Keratinocyte (primary cell): ENCODE data around the gene SMYD3. TPM values are rescaled to one million over a fixed set of nuclear protein-coding genes. Genes with fewer than 3 reads are reported as not detected.

Experiments used
- DNase-seq: peaks from one replicate; pipeline ENCODE4 v3.0.0-alpha.2; 2011; ENCODE audit warnings: low read depth, missing footprints, low spot score
- FAIRE-seq: peaks from 2 replicates; lab custom pipeline; 2011; peaks lifted over from hg19 to GRCh38; lab: Jason Lieb, UNC
- H2AFZ ChIP-seq: 2 replicates; pipeline ENCODE4 v1.6.0; 2012; ENCODE audit warnings: low read length, control low read depth, inconsistent platforms; ENCODE audit not compliant: control insufficient read depth
- H3K27ac ChIP-seq: 2 replicates; pipeline ENCODE4 v1.5.1; 2011; ENCODE audit warnings: low read length; ENCODE audit not compliant: control insufficient read depth, insufficient read depth
- H3K27me3 ChIP-seq: 3 replicates; pipeline ENCODE4 v1.6.0; 2011; ENCODE audit warnings: low read length; ENCODE audit not compliant: control insufficient read depth, insufficient read depth; ENCODE audit errors: extremely low read depth
- H3K36me3 ChIP-seq, 2 experiments: 2 replicates in 1 of 2; 3 replicates in 1 of 2; pipeline ENCODE4 v1.5.1; 2011; ENCODE audit warnings: low read length in 2 of 2, mild to moderate bottlenecking in 1 of 2; ENCODE audit not compliant: control insufficient read depth in 2 of 2, insufficient read depth in 2 of 2; ENCODE audit errors: extremely low read depth in 1 of 2
- H3K4me1 ChIP-seq: 3 replicates; pipeline ENCODE4 v1.5.1; 2011; ENCODE audit warnings: low read length; ENCODE audit not compliant: control insufficient read depth, insufficient read depth; ENCODE audit errors: extremely low read depth
- H3K4me2 ChIP-seq: 3 replicates; pipeline ENCODE4 v1.6.0; 2011; ENCODE audit warnings: low read depth, low read length; ENCODE audit not compliant: control insufficient read depth, insufficient read depth; ENCODE audit errors: extremely low read depth
- H3K4me3 ChIP-seq, 3 experiments: fragments of 200-600 bp in 1 of 3; sonication (generic) in 1 of 3; 2 replicates in 2 of 3; 3 replicates in 1 of 3; pipeline ENCODE4 v1.5.1; 2011 to 2016; ENCODE audit warnings: low read length in 3 of 3, mild to moderate bottlenecking in 3 of 3, control low read depth in 2 of 3, inconsistent platforms in 1 of 3, low read depth in 1 of 3, mixed read lengths in 1 of 3, mixed run types in 1 of 3, moderate library complexity in 1 of 3; ENCODE audit not compliant: control insufficient read depth in 2 of 3, insufficient read depth in 2 of 3; ENCODE audit errors: extremely low read depth in 1 of 3
- H3K79me2 ChIP-seq: 2 replicates; pipeline ENCODE4 v1.6.0; 2012; ENCODE audit warnings: low read length; ENCODE audit not compliant: control insufficient read depth, insufficient read depth
- H3K9ac ChIP-seq: 3 replicates; pipeline ENCODE4 v1.6.0; 2011; ENCODE audit warnings: low read length; ENCODE audit not compliant: control insufficient read depth, insufficient read depth; ENCODE audit errors: extremely low read depth
- H3K9me1 ChIP-seq: 3 replicates; pipeline ENCODE4 v1.6.0; 2011; ENCODE audit warnings: low read length; ENCODE audit not compliant: control insufficient read depth, insufficient read depth; ENCODE audit errors: extremely low read depth
- H3K9me3 ChIP-seq: 2 replicates; pipeline ENCODE4 v1.5.1; 2012; ENCODE audit warnings: low read depth, low read length; ENCODE audit not compliant: control insufficient read depth
- H4K20me1 ChIP-seq: 3 replicates; pipeline ENCODE4 v1.6.0; 2011; ENCODE audit warnings: low read length; ENCODE audit not compliant: control insufficient read depth, insufficient read depth; ENCODE audit errors: extremely low read depth
- CTCF ChIP-seq, 3 experiments: IDR thresholded peaks in 1 of 3; conservative IDR thresholded peaks in 1 of 3; optimal IDR thresholded peaks in 1 of 3; 2 replicates in 2 of 3; 3 replicates in 1 of 3; pipeline versions ENCODE3 to v1.5.1; 2011; ENCODE audit warnings: low read length in 3 of 3, mild to moderate bottlenecking in 3 of 3, moderate library complexity in 2 of 3, control low read depth in 1 of 3, inconsistent platforms in 1 of 3; ENCODE audit not compliant: insufficient read depth in 2 of 3; ENCODE audit errors: extremely low read depth in 1 of 3
- EZH2 ChIP-seq: IDR thresholded peaks from one replicate; pipeline ENCODE4 v1.6.1; 2012; ENCODE audit warnings: inconsistent platforms, mild to moderate bottlenecking, low read length, moderate library complexity
- dilution Hi-C: fragments of 300-500 bp; cut with MboI; formaldehyde crosslinking; loops from one replicate; pipeline ENCODE4 v1.7.0; 2020; ENCODE audit warnings: low sequenced_read_pairs; ENCODE audit not compliant: extremely low pct_ligation_motif_present
- polyA plus RNA-seq, 5 experiments: library from polyadenylated mRNA; depleted of rRNA in 3 of 5; stranded (reverse) in 3 of 5; stranded (forward) in 1 of 5; unstranded in 1 of 5; fragments of >200 nt; gene quantifications; 1 replicate in 1 of 5; 2 replicates in 3 of 5; 3 replicates in 1 of 5; pipeline versions ENCODE4 v1.2.1 to v1.2.3, GENCODE V29; 2011 to 2012; ENCODE audit warnings: missing spikeins in 2 of 5, low read depth in 1 of 5, low replicate concordance in 1 of 5

The SMYD3 gene
- polyA plus RNA-seq, 1 donor (not counting 4 experiments of a cell fraction or from before 2014, with no cell fraction given): 31.0 TPM

- H3K4me2 ChIP-seq: no peak overlapping the region
- H3K9me3 ChIP-seq: no peaks in the 10 kb centered on the region
- TF ChIP-seq CTCF (optimal IDR thresholded peaks at IDR 0.05 in 1 of 3, IDR thresholded peaks at IDR 0.05 in 1 of 3, conservative IDR thresholded peaks at IDR 0.05 in 1 of 3; ENCODE audit: extremely low read depth in 1 of 3, insufficient read depth in 2 of 3, low read length in 3 of 3): no peak
- TF ChIP-seq EZH2: no peak
- H3K79me2 ChIP-seq: no peaks in the 10 kb centered on the region
- H3K9me1 ChIP-seq: no peaks in the 10 kb centered on the region
- H3K27me3 ChIP-seq: no peaks in the 10 kb centered on the region
- no peaks in the 10 kb centered on the region for H3K4me1 ChIP-seq
- no peak overlapping the region for H3K9ac ChIP-seq
- no peaks in the 10 kb centered on the region for H4K20me1 ChIP-seq
- no peak overlapping the region for H2AFZ ChIP-seq
- no peaks in the 10 kb centered on the region for H3K36me3 ChIP-seq
- dilution Hi-C loops: no loop called here
- H3K27ac ChIP-seq: no peak overlapping the region
- no peak for DNase-seq
- H3K4me3 ChIP-seq: no peak overlapping the region
- FAIRE-seq: no peak
These were observed 239.7 kb downstream of the SMYD3 start for GRCh38 chr1:246267426-246267825.

GRCh38 chr1:246265481-246265880, 241.6 kb downstream of the SMYD3 start:
- Histone ChIP-seq H3K79me2 (no peaks in the 10 kb centered on the region), H3K27me3 (no peaks in the 10 kb centered on the region), H3K4me2 (no peak overlapping the region), H3K9me1 (no peaks in the 10 kb centered on the region), H3K27ac (no peak overlapping the region), H3K4me1 (no peaks in the 10 kb centered on the region), H2AFZ (no peak overlapping the region), H4K20me1 (no peaks in the 10 kb centered on the region), H3K9ac (no peak overlapping the region), H3K4me3 (no peak overlapping the region), H3K36me3 (no peaks in the 10 kb centered on the region), H3K9me3 (no peaks in the 10 kb centered on the region)
- TF ChIP-seq EZH2 (no peak), CTCF (optimal IDR thresholded peaks at IDR 0.05 in 1 of 3, IDR thresholded peaks at IDR 0.05 in 1 of 3, conservative IDR thresholded peaks at IDR 0.05 in 1 of 3; ENCODE audit: extremely low read depth in 1 of 3, insufficient read depth in 2 of 3, low read length in 3 of 3) (no peak)
- DNase-seq (no peak), FAIRE-seq (no peak)
- dilution Hi-C loops: no loop called here
